Mesenchymal stem cell (in vitro differentiated cells and primary cell): ENCODE measurements around the gene CAPN10.

ENCODE experiments used
- DNase-seq: peaks from one replicate; pipeline ENCODE4 v3.0.0-alpha.2; 2013
- H2AFZ ChIP-seq: one replicate; pipeline ENCODE4 v1.6.1; 2013; ENCODE audit warnings: low read depth, mild to moderate bottlenecking, control low read depth, inconsistent platforms, low read length, moderate library complexity
- H2AK5ac ChIP-seq: 2 replicates; pipeline ENCODE4 v1.6.1; 2013; ENCODE audit warnings: low read length, moderate library complexity, mild to moderate bottlenecking, inconsistent platforms; ENCODE audit not compliant: severe bottlenecking
- H2BK120ac ChIP-seq: one replicate; pipeline ENCODE4 v1.6.1; 2013; ENCODE audit warnings: low read depth, mild to moderate bottlenecking, inconsistent platforms, low read length, moderate library complexity
- H2BK12ac ChIP-seq, 2 experiments: one replicate each; pipeline ENCODE4 v1.6.1; 2013; ENCODE audit warnings: inconsistent platforms in 2 of 2, low read length in 2 of 2, mild to moderate bottlenecking in 2 of 2, moderate library complexity in 2 of 2, control low read depth in 1 of 2
- H2BK15ac ChIP-seq: one replicate; pipeline ENCODE4 v1.6.1; 2013; ENCODE audit warnings: mild to moderate bottlenecking, low read depth, inconsistent platforms; ENCODE audit not compliant: poor library complexity, severe bottlenecking
- H2BK5ac ChIP-seq: 2 replicates; pipeline ENCODE4 v1.6.1; 2013; ENCODE audit warnings: low read depth, mild to moderate bottlenecking, low read length, control low read depth, inconsistent platforms; ENCODE audit not compliant: poor library complexity, severe bottlenecking
- H3K14ac ChIP-seq, 2 experiments: one replicate each; pipeline ENCODE4 v1.6.1; 2013; ENCODE audit warnings: inconsistent platforms in 2 of 2, low read length in 2 of 2, control low read depth in 1 of 2, mild to moderate bottlenecking in 1 of 2, moderate library complexity in 1 of 2
- H3K18ac ChIP-seq, 2 experiments: one replicate each; pipeline ENCODE4 v1.6.1; 2013; ENCODE audit warnings: inconsistent platforms in 2 of 2, low read length in 2 of 2, control low read depth in 1 of 2, low read depth in 1 of 2, mild to moderate bottlenecking in 1 of 2
- H3K23ac ChIP-seq, 2 experiments: one replicate each; pipeline ENCODE4 v1.6.1; 2013; ENCODE audit warnings: inconsistent platforms in 2 of 2, low read length in 2 of 2, mild to moderate bottlenecking in 2 of 2, moderate library complexity in 2 of 2, control low read depth in 1 of 2
- H3K27ac ChIP-seq: 2 replicates; pipeline ENCODE4 v1.5.1; 2013; ENCODE audit warnings: mild to moderate bottlenecking, moderate library complexity, low read length, control low read depth, inconsistent platforms; ENCODE audit not compliant: poor library complexity, severe bottlenecking
- H3K27me3 ChIP-seq, 2 experiments: 2 replicates each; pipeline versions ENCODE4 v1.6.1 to v1.7.0; 2013; ENCODE audit warnings: low read length in 2 of 2, mild to moderate bottlenecking in 2 of 2, moderate library complexity in 2 of 2, control low read depth in 1 of 2, inconsistent platforms in 1 of 2; ENCODE audit not compliant: control insufficient read depth in 1 of 2, insufficient read depth in 1 of 2
- H3K36me3 ChIP-seq, 2 experiments: 2 replicates each; pipeline versions ENCODE4 v1.6.1 to v1.7.0; 2013; ENCODE audit warnings: low read length in 2 of 2, control low read depth in 1 of 2, inconsistent platforms in 1 of 2, low read depth in 1 of 2, mild to moderate bottlenecking in 1 of 2; ENCODE audit not compliant: insufficient read depth in 2 of 2, control insufficient read depth in 1 of 2
- H3K4ac ChIP-seq, 2 experiments: one replicate each; pipeline ENCODE4 v1.6.1; 2013; ENCODE audit warnings: inconsistent platforms in 2 of 2, low read length in 2 of 2, mild to moderate bottlenecking in 2 of 2, moderate library complexity in 2 of 2, control low read depth in 1 of 2, low read depth in 1 of 2
- H3K4me1 ChIP-seq: 2 replicates; pipeline ENCODE4 v1.6.1; 2013; ENCODE audit warnings: low read depth, low read length, control low read depth; ENCODE audit not compliant: control insufficient read depth, insufficient read depth
- H3K4me2 ChIP-seq: 2 replicates; pipeline ENCODE4 v1.6.1; 2013; ENCODE audit warnings: low read length, mild to moderate bottlenecking, inconsistent platforms; ENCODE audit not compliant: poor library complexity, severe bottlenecking
- H3K4me3 ChIP-seq, 2 experiments: 2 replicates each; pipeline versions ENCODE4 v1.5.1 to v1.7.0; 2013; ENCODE audit warnings: low read length in 2 of 2, mild to moderate bottlenecking in 2 of 2, control low read depth in 1 of 2, low read depth in 1 of 2; ENCODE audit not compliant: insufficient read depth in 1 of 2
- H3K79me1 ChIP-seq: replicated peaks from 2 replicates; pipeline ENCODE4 v1.6.1; 2013; ENCODE audit warnings: mild to moderate bottlenecking, control low read depth, low read length, inconsistent platforms; ENCODE audit not compliant: poor library complexity, severe bottlenecking
- H3K9ac ChIP-seq: 2 replicates; pipeline ENCODE4 v1.7.0; 2013; ENCODE audit warnings: mild to moderate bottlenecking, low read length, moderate library complexity
- H3K9me3 ChIP-seq: 2 replicates; pipeline ENCODE4 v1.7.0; 2013; ENCODE audit warnings: mild to moderate bottlenecking, low read length; ENCODE audit not compliant: control insufficient read depth
- H4K8ac ChIP-seq: one replicate; pipeline ENCODE4 v1.6.1; 2013; ENCODE audit warnings: inconsistent platforms, mild to moderate bottlenecking, low read length, moderate library complexity
- H4K91ac ChIP-seq: one replicate; pipeline ENCODE4 v1.6.1; 2013; ENCODE audit warnings: mild to moderate bottlenecking, low read length, inconsistent platforms
- WGBS: methylation state at CpG from one replicate; pipeline ENCODE4 v1.1.7; 2013; ENCODE audit warnings: mixed read lengths; 5-methylcytosine and 5-hydroxymethylcytosine counted together

CAPN10 gene

DNA sequence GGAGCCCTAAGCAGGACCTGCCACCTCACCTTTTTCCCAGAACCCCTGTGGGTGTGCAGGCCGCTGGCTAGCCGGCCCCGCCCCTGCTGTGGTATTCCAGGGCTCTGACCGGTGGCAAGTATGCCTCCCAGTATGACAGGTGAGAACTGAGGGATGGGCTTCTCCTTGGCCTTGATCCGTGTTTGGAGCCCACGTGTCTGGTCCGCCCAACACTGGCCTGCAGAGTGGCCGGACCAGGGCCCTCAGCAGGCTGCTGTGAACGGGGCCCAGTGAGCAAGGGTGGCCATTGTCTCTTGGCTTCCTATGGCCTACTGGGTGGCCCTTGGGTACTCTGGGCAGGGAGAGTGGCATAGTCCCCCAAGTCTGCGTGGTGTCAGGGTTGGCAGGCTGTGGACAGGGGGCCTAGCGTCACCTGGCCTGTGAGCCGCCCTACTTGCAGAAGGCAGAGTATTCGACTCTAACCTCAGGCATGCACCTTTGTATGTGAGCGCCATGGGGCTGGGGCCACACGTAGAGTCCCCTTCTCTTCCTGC is 16.5 kb upstream of the CAPN10 start:
- no peak overlapping the region for H3K4ac ChIP-seq
- H3K4me3 ChIP-seq, result peak overlapping the region in 1 of 2 experiments; percentile 86
- H3K23ac ChIP-seq, result no peak overlapping the region
- H3K14ac ChIP-seq, result no peak overlapping the region
- H3K27me3 ChIP-seq, result no peaks in the 10 kb centered on the region
- peaks cover 48% of the 10 kb centered on the region for H3K79me1 ChIP-seq
- no peaks in the 10 kb centered on the region for H3K9me3 ChIP-seq
- H3K18ac ChIP-seq, result no peak overlapping the region
- no peak overlapping the region for H3K4me2 ChIP-seq
- no peak overlapping the region for H4K91ac ChIP-seq
- no peak overlapping the region for H2BK120ac ChIP-seq
- H2AK5ac ChIP-seq, result no peak overlapping the region
- peak overlapping the region; percentile 25 for H4K8ac ChIP-seq
- no peak overlapping the region for H2AFZ ChIP-seq
- no peak overlapping the region for H2BK5ac ChIP-seq
- H3K9ac ChIP-seq, result no peak overlapping the region
- H2BK15ac ChIP-seq, result no peak overlapping the region
- peak overlapping the region in 1 of 2 experiments; percentile 34 for H2BK12ac ChIP-seq
- H3K36me3 ChIP-seq, result peaks cover 9 to 43% of the 10 kb centered on the region in 2 experiments
- DNase-seq, result no peak
- H3K4me1 ChIP-seq, result peaks cover 53% of the 10 kb centered on the region
- WGBS, result 96% methylated on average over 15 of the region's 15 CpGs
- no peak overlapping the region for H3K27ac ChIP-seq

DNA sequence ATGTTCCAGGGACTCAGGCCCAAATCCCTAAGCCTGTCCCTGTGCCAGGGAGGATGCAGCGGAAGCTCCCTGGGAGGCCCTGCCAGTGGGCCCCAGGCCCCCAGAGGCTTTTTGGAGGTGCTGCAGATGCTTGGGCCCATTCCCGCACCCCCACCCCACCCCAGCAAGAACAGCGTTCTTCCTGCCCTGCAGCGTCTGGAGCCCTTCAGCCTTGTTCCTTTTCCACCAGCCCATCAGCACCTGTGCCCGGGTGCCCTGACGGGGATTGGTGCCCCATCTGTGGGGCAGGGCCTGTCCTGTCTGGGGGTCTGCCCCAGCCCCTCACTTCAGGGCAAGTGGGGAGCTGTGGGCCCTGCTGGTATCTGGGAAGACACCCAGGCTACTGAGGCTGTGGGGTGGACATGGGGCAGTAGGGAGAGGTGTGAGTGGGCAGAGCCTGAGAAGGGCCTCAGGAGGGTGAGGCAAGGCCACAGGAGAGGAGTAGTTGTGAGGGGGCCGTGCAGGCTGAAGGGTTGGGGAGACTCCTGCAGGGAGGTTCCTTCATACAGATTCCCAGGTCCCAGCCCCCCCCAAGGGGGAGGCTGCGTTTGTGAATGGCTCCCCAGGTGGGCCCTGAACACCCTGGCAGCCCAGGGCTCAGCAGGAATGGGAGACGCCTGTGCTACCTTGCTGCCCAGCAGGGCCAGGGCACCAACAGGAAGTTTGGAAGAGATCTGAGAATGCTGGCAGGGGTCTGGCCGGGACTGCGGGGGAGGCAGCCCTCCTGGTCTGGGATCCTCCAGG is 15.8 kb upstream of the CAPN10 start:
- Histone ChIP-seq H2BK15ac (no peak overlapping the region), H3K18ac (no peak overlapping the region), H3K36me3 (peaks cover 16 to 50% of the 10 kb centered on the region in 2 experiments), H4K8ac (peak overlapping the region; percentile 25), H3K79me1 (peaks cover 49% of the 10 kb centered on the region), H3K27ac (no peak overlapping the region), H2BK120ac (no peak overlapping the region), H2BK12ac (peak overlapping the region in 1 of 2 experiments; percentile 34), H3K4ac (no peak overlapping the region), H3K23ac (no peak overlapping the region), H2AK5ac (no peak overlapping the region), H3K4me1 (peaks cover 49% of the 10 kb centered on the region), H3K4me3 (no peak overlapping the region), H3K9ac (no peak overlapping the region), H3K9me3 (no peaks in the 10 kb centered on the region), H3K27me3 (no peaks in the 10 kb centered on the region), H2AFZ (no peak overlapping the region), H4K91ac (no peak overlapping the region), H3K4me2 (no peak overlapping the region), H2BK5ac (no peak overlapping the region), H3K14ac (no peak overlapping the region)
- DNase-seq, result no peak
- 92% methylated on average over 10 of the region's 11 CpGs for WGBS

DNA sequence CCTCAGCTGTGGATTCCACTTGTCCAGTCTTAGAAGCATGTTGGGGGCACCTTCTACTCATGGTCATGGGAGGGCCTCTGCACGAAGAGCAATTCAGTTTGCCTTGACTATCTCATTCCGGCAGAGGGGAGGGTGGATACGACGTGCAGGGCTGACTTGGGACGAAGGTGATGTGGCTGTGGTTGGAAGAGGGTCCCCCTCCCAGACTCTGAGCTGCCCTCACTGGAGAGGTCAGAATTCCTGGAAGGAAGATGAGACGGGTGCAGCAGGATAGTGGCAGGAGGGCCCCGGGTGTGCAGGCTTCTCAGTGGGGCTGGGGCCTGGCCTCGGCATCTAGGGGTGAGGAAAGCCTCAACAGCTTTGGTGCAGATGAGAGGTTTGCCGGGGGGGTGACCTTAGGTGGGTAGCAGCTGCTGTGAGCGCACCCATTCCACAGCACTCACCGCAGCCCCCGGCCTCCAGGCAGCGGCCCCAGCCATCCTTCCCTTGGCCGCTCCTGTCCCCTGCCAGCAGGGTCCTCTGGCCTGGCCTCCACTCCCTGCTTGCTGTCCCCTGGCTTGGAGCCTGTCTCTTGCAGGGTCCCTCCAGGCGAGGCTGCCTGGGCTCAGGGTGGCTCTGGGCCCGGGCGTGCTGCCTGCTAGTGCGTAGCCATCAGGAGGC is 15.1 kb upstream of the CAPN10 start:
- Histone ChIP-seq H2BK15ac (no peak overlapping the region), H3K4me2 (no peak overlapping the region), H3K4ac (no peak overlapping the region), H3K14ac (no peak overlapping the region), H3K36me3 (peaks cover 23 to 57% of the 10 kb centered on the region in 2 experiments), H2BK120ac (no peak overlapping the region), H4K8ac (no peak overlapping the region), H3K79me1 (peaks cover 52% of the 10 kb centered on the region), H3K27me3 (no peaks in the 10 kb centered on the region), H3K27ac (no peak overlapping the region), H2AFZ (no peak overlapping the region), H2BK12ac (no peak overlapping the region), H3K9me3 (no peaks in the 10 kb centered on the region), H3K9ac (no peak overlapping the region), H4K91ac (no peak overlapping the region), H2BK5ac (no peak overlapping the region), H2AK5ac (no peak overlapping the region), H3K4me3 (no peak overlapping the region), H3K4me1 (peaks cover 43% of the 10 kb centered on the region), H3K18ac (no peak overlapping the region), H3K23ac (no peak overlapping the region)
- DNase-seq, result no peak
- 94% methylated on average over 18 of the region's 18 CpGs for WGBS
